HG03442 (cell line): ENCODE data around the gene ATM.
"Not testable (repeated sequence)": the region's sequence is repeated elsewhere in the genome, so short reads cannot be mapped to it uniquely, and the experiment has no call there.

ENCODE experiments used
- ATAC-seq: cut with Tn5 transposase; IDR thresholded peaks from one replicate; pipeline ENCODE4 v1.9.1; 2021; ENCODE audit warnings: mild to moderate bottlenecking, moderate library complexity; ENCODE audit not compliant: unreplicated experiment

The ATM gene

GRCh38 chr11:108286370-108286769 lies 63.5 kb downstream of the ATM start:
- ATAC-seq: no peak

GRCh38 chr11:108286956-108287355 lies 64.1 kb downstream of the ATM start:
- ATAC-seq: no peak

GRCh38 chr11:108289066-108289465 lies 66.2 kb downstream of the ATM start:
- ATAC-seq: not testable (repeated sequence)

GRCh38 chr11:108289699-108290098 lies 66.8 kb downstream of the ATM start:
- ATAC-seq: peak; percentile 47

GRCh38 chr11:108293229-108293628 lies 70.4 kb downstream of the ATM start:
- ATAC-seq: no peak

GRCh38 chr11:108302121-108302785 lies 79.4 kb downstream of the ATM start:
- ATAC-seq: peak; percentile 73

- ATAC-seq: no peak
Measured at GRCh38 chr11:108307751-108308150, 84.9 kb downstream of the ATM start.

GRCh38 chr11:108313444-108313843 lies 90.6 kb downstream of the ATM start:
- ATAC-seq: no peak

- no peak for ATAC-seq
Measured at GRCh38 chr11:108316061-108316460, 93.2 kb downstream of the ATM start.

GRCh38 chr11:108319541-108320145 lies 96.8 kb downstream of the ATM start:
- no peak for ATAC-seq

- no peak for ATAC-seq
Measured at GRCh38 chr11:108322666-108323065, 99.8 kb downstream of the ATM start.

GRCh38 chr11:108324587-108324986 lies 101.7 kb downstream of the ATM start:
- no peak for ATAC-seq

GRCh38 chr11:108333403-108333899 lies 110.6 kb downstream of the ATM start:
- no peak for ATAC-seq

- no peak for ATAC-seq
Measured at GRCh38 chr11:108338750-108339149, 115.9 kb downstream of the ATM start.

GRCh38 chr11:108340973-108341372 lies 118.1 kb downstream of the ATM start:
- no peak for ATAC-seq

- ATAC-seq: no peak
Measured at GRCh38 chr11:108341654-108342053, 118.8 kb downstream of the ATM start.

GRCh38 chr11:108343714-108344113 lies 120.8 kb downstream of the ATM start:
- ATAC-seq: no peak

GRCh38 chr11:108345767-108346166 lies 122.9 kb downstream of the ATM start:
- ATAC-seq: no peak

GRCh38 chr11:108346451-108346850 lies 123.6 kb downstream of the ATM start:
- no peak for ATAC-seq

GRCh38 chr11:108351468-108351867 lies 128.6 kb downstream of the ATM start:
- ATAC-seq: no peak

GRCh38 chr11:108364159-108364558 lies 141.3 kb downstream of the ATM start:
- no peak for ATAC-seq

GRCh38 chr11:108368134-108368533 lies 145.3 kb downstream of the ATM start:
- ATAC-seq: no peak

GRCh38 chr11:108369064-108369463 lies 146.2 kb downstream of the ATM start:
- ATAC-seq: no peak
